IMR-90 (cell line): ENCODE data around the gene TEX14. TPM values are rescaled to one million over a fixed set of nuclear protein-coding genes. Genes with fewer than 3 reads are reported as not detected.

Experiments
- ATAC-seq: fragments of 200-7000 bp; cut with Tn5 transposase; 2 replicates; pipeline ENCODE4 v1.9.1; 2020; ENCODE audit warnings: low read depth, mild to moderate bottlenecking, moderate library complexity
- BruUV-seq: library from RNA; stranded (reverse); fragments of 400-500 nt; replicated peaks from 2 replicates; lab custom pipeline; 2021; lab: Mats Ljungman, UMichigan
- CTCF ChIA-PET: fragments of 300-600 bp; formaldehyde crosslinking; extraction: SDS; loops from one replicate; lab custom pipeline; 2021; ENCODE audit warnings: antibody characterized with exemption; lab: Yijun Ruan, JAX
- POLR2A ChIA-PET: fragments of 300-600 bp; sonication (Branson Sonifier 250); formaldehyde crosslinking; loops from one replicate; lab custom pipeline; 2022; ENCODE audit warnings: antibody characterized with exemption; ENCODE audit not compliant: unreplicated experiment; lab: Charles Lee
- DNase-seq: peaks from one replicate; pipeline ENCODE4 v3.0.0; 2013
- H2AFZ ChIP-seq: replicated peaks from 2 replicates; pipeline ENCODE3; 2013; ENCODE audit warnings: low read length, mild to moderate bottlenecking; ENCODE audit not compliant: poor library complexity
- H2AK5ac ChIP-seq: 2 replicates; pipeline ENCODE4 v1.6.1; 2013; ENCODE audit warnings: low read depth, low read length, inconsistent platforms
- H2AK9ac ChIP-seq: replicated peaks from 2 replicates; pipeline ENCODE3; 2013; ENCODE audit warnings: mild to moderate bottlenecking, low read depth, low read length, moderate library complexity; ENCODE audit not compliant: poor library complexity
- H2BK120ac ChIP-seq: 2 replicates; pipeline ENCODE4 v1.6.1; 2013; ENCODE audit warnings: low read depth, low read length, inconsistent platforms
- H2BK15ac ChIP-seq: 3 replicates; pipeline ENCODE4 v1.6.1; 2013; ENCODE audit warnings: low read depth, low read length, inconsistent platforms
- H2BK20ac ChIP-seq: 2 replicates; pipeline ENCODE4 v1.6.1; 2013; ENCODE audit warnings: low read depth, mild to moderate bottlenecking, inconsistent platforms, low read length, moderate library complexity
- H2BK5ac ChIP-seq: 2 replicates; pipeline ENCODE4 v1.6.1; 2013; ENCODE audit warnings: mild to moderate bottlenecking, low read depth, low read length, inconsistent platforms; ENCODE audit not compliant: poor library complexity, severe bottlenecking
- H3K14ac ChIP-seq: replicated peaks from 2 replicates; pipeline ENCODE4 v1.6.1; 2013; ENCODE audit warnings: low read depth, low read length, inconsistent platforms
- H3K18ac ChIP-seq: 2 replicates; pipeline ENCODE4 v1.6.1; 2013; ENCODE audit warnings: low read depth, low read length, control low read depth
- H3K23ac ChIP-seq: 2 replicates; pipeline ENCODE4 v1.6.1; 2013; ENCODE audit warnings: low read depth, low read length, inconsistent platforms
- H3K27ac ChIP-seq: 2 replicates; pipeline ENCODE4 v1.5.1; 2013; ENCODE audit warnings: mild to moderate bottlenecking, control low read depth, low read length; ENCODE audit not compliant: insufficient read depth
- H3K27me3 ChIP-seq: 2 replicates; pipeline ENCODE4 v1.6.1; 2013; ENCODE audit warnings: low read length; ENCODE audit not compliant: control insufficient read depth, insufficient read depth
- H3K36me3 ChIP-seq: 2 replicates; pipeline ENCODE4 v1.6.1; 2013; ENCODE audit warnings: low read length, mixed read lengths; ENCODE audit not compliant: control insufficient read depth, insufficient read depth
- H3K4ac ChIP-seq: 2 replicates; pipeline ENCODE4 v1.6.1; 2013; ENCODE audit warnings: low read depth, low read length, inconsistent platforms
- H3K4me1 ChIP-seq: 2 replicates; pipeline ENCODE4 v1.6.1; 2013; ENCODE audit warnings: low read length, mixed read lengths; ENCODE audit not compliant: control insufficient read depth, insufficient read depth
- H3K4me2 ChIP-seq: 2 replicates; pipeline ENCODE4 v1.6.1; 2013; ENCODE audit warnings: low read depth, mild to moderate bottlenecking, control low read depth, low read length, moderate library complexity
- H3K4me3 ChIP-seq: 2 replicates; pipeline ENCODE4 v1.5.1; 2013; ENCODE audit warnings: low read depth, mild to moderate bottlenecking, control low read depth, low read length, moderate library complexity; ENCODE audit not compliant: insufficient read depth
- H3K56ac ChIP-seq: 2 replicates; pipeline ENCODE4 v1.6.1; 2013; ENCODE audit warnings: low read length, inconsistent platforms; ENCODE audit not compliant: insufficient read depth; ENCODE audit errors: extremely low read depth
- H3K79me1 ChIP-seq, 2 experiments: 2 replicates each; pipeline ENCODE4 v1.6.1; 2013; ENCODE audit warnings: low read length in 2 of 2, inconsistent platforms in 1 of 2, low read depth in 1 of 2
- H3K9ac ChIP-seq: 2 replicates; pipeline ENCODE4 v1.6.1; 2013; ENCODE audit warnings: low read depth, low read length, control low read depth
- H3K9me1 ChIP-seq: 2 replicates; pipeline ENCODE4 v1.6.1; 2013; ENCODE audit warnings: low read length, inconsistent platforms; ENCODE audit not compliant: insufficient read depth
- H3K9me3 ChIP-seq: 2 replicates; pipeline ENCODE4 v1.6.1; 2013; ENCODE audit warnings: low read length; ENCODE audit not compliant: control insufficient read depth, insufficient read depth
- H4K20me1 ChIP-seq: 2 replicates; pipeline ENCODE4 v1.6.1; 2013; ENCODE audit warnings: low read length, inconsistent platforms; ENCODE audit not compliant: insufficient read depth
- H4K5ac ChIP-seq: 2 replicates; pipeline ENCODE4 v1.6.1; 2013; ENCODE audit warnings: mild to moderate bottlenecking, low read depth, low read length, control low read depth
- H4K8ac ChIP-seq, 2 experiments: 2 replicates each; pipeline ENCODE4 v1.6.1; 2013; ENCODE audit warnings: low read depth in 2 of 2, low read length in 2 of 2, control low read depth in 1 of 2, inconsistent platforms in 1 of 2
- H4K91ac ChIP-seq: 2 replicates; pipeline ENCODE4 v1.6.1; 2013; ENCODE audit warnings: low read depth, low read length, inconsistent platforms; ENCODE audit not compliant: insufficient read depth
- RCOR1 ChIP-seq: IDR thresholded peaks from 2 replicates; pipeline ENCODE4 v1.6.1; 2012; ENCODE audit warnings: mild to moderate bottlenecking, low read length, improper control_type of control experiment; ENCODE audit not compliant: insufficient replicate concordance
- SMC3 ChIP-seq: fragments of 150-350 bp; IDR thresholded peaks from 2 replicates; pipeline ENCODE4 v1.6.1; 2016; ENCODE audit warnings: low read depth, mild to moderate bottlenecking, antibody characterized with exemption, low read length, moderate library complexity
- WGBS, 2 experiments: methylation state at CpG; one replicate each; pipeline versions ENCODE4 v1.1.5 to v1.1.7; 2013; ENCODE audit warnings: missing lambda C conversion rate in 2 of 2; ENCODE audit not compliant: insufficient read length in 1 of 2; ENCODE audit errors: extremely low coverage in 2 of 2; 5-methylcytosine and 5-hydroxymethylcytosine counted together
- dilution Hi-C: fragments of 300-500 bp; cut with HindIII; formaldehyde crosslinking; loops from one replicate; pipeline ENCODE4 v1.14.3; 2018; ENCODE audit warnings: low sequenced_read_pairs; ENCODE audit not compliant: unreplicated experiment
- in situ Hi-C: fragments of 300-500 bp; cut with MboI; formaldehyde crosslinking; loops from 3 replicates; pipeline ENCODE4 v1.14.3; 2019; ENCODE audit warnings: low sequenced_read_pairs, inconsistent platforms, mixed read lengths
- intact Hi-C: fragments of 100-400 bp; cut with micrococcal nuclease; formaldehyde crosslinking; loops from 2 replicates; pipeline ENCODE4 v1.10.0; 2022
- polyA plus RNA-seq, 3 experiments: library from polyadenylated mRNA; depleted of rRNA; stranded (reverse); fragments of >200 nt; gene quantifications; 2 replicates each; pipeline ENCODE4 v1.2.3, GENCODE V29; 2012; ENCODE audit warnings: low replicate concordance in 1 of 3
- total RNA-seq: library from RNA; depleted of rRNA; stranded (reverse); fragments of >200 nt; gene quantifications from 2 replicates; pipeline ENCODE4 v1.2.3, GENCODE V29; 2012
- TF ChIP-seq, protein P1 (sequence below): fragments of 150-350 bp; IDR thresholded peaks from 2 replicates; pipeline ENCODE4 v1.6.1; 2017; ENCODE audit warnings: mild to moderate bottlenecking, antibody characterized with exemption, low read length, low read depth

Gene TEX14
- total and polyA plus RNA-seq, 2 of the 4 experiments (the other 2 are of a cell fraction) = not detected

DNA sequence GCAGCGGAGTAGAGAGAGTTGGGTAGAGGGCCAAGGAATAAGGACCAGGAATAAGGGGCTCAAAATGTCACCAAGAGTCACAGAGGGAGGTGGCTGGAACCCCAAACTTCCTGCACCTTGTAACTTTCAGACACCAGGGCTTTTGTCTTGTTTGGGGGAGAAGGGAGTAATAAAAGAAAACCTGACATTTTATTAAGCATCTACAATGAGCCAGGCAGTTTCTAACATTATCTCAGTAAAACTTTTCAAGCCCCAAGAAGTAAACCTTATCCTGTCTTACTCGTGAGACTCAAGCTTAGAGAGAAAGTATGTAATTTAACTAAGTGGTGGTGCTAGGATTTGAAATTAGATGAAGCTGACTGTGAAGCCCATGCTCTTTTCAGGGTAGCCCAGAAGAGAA, 176.6 kb downstream of the TEX14 start:
- no TSS peak for BruUV-seq
- Histone ChIP-seq H3K36me3 (peaks cover 14% of the 10 kb centered on the region; the same call in 1 of the 2 replicates), H4K5ac (no peak overlapping the region), H3K23ac (no peak overlapping the region), H3K9me1 (peaks cover 15% of the 10 kb centered on the region; the same call in 1 of the 2 replicates), H2AFZ (no peak overlapping the region), H4K20me1 (peaks cover 4% of the 10 kb centered on the region; the same call in 1 of the 2 replicates), H4K91ac (no peak overlapping the region), H3K4me1 (peaks cover 12% of the 10 kb centered on the region; the same call in 1 of the 2 replicates), H3K18ac (no peak overlapping the region), H3K4me2 (no peak overlapping the region), H4K8ac (peak overlapping the region in 1 of 2 experiments; percentile 33; a peak in 1 of 4 replicates), H2AK9ac (no peak overlapping the region), H3K9me3 (no peaks in the 10 kb centered on the region), H2BK15ac (no peak overlapping the region), H3K14ac (no peak overlapping the region), H3K4me3 (no peak overlapping the region), H3K4ac (no peak overlapping the region), H2BK120ac (no peak overlapping the region), H2AK5ac (no peak overlapping the region), H3K27ac (no peak overlapping the region), H3K56ac (no peak overlapping the region), H3K79me1 (peaks cover 5 to 51% of the 10 kb centered on the region in 2 experiments; a peak in 3 of 4 replicates), H2BK5ac (no peak overlapping the region), H3K27me3 (no peaks in the 10 kb centered on the region), H3K9ac (no peak overlapping the region), H2BK20ac (no peak overlapping the region)
- DNase-seq = no peak
- no peak for TF ChIP-seq RCOR1
- TF ChIP-seq, protein P1, sequence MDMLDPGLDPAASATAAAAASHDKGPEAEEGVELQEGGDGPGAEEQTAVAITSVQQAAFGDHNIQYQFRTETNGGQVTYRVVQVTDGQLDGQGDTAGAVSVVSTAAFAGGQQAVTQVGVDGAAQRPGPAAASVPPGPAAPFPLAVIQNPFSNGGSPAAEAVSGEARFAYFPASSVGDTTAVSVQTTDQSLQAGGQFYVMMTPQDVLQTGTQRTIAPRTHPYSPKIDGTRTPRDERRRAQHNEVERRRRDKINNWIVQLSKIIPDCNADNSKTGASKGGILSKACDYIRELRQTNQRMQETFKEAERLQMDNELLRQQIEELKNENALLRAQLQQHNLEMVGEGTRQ = no peak
- no peak for TF ChIP-seq SMC3
- CTCF ChIA-PET = no interaction called here
- POLR2A ChIA-PET = no interaction called here
- in situ Hi-C loops = loop anchor here (10.0 kb wide), 1 partner anchor 120 kb away; no protein-coding TSS in a partner anchor
- WGBS, 2 experiments = no CpG with 5 or more reads among the region's 2 CpGs
- intact Hi-C loops = loop anchor here (5.0 to 10.0 kb wide), 2 partner anchors 163 to 270 kb away; partner anchors contain the start of gene SUPT4H1
- no peak for ATAC-seq
- dilution Hi-C loops = no loop called here
